CD1c-positive myeloid dendritic cell (primary cell): ENCODE results near the gene HNRNPLL.
A peak's percentile ranks its signal among the peaks of the same experiment; 100 is the strongest.
"Not testable (repeated sequence)": the region's sequence is repeated elsewhere in the genome, so short reads cannot be mapped to it uniquely, and the experiment has no call there.

Source experiments
- DNase-seq: peaks from one replicate; pipeline ENCODE4 v3.0.0-alpha.2; 2016; ENCODE audit errors: extremely low spot score

HNRNPLL gene

DNA sequence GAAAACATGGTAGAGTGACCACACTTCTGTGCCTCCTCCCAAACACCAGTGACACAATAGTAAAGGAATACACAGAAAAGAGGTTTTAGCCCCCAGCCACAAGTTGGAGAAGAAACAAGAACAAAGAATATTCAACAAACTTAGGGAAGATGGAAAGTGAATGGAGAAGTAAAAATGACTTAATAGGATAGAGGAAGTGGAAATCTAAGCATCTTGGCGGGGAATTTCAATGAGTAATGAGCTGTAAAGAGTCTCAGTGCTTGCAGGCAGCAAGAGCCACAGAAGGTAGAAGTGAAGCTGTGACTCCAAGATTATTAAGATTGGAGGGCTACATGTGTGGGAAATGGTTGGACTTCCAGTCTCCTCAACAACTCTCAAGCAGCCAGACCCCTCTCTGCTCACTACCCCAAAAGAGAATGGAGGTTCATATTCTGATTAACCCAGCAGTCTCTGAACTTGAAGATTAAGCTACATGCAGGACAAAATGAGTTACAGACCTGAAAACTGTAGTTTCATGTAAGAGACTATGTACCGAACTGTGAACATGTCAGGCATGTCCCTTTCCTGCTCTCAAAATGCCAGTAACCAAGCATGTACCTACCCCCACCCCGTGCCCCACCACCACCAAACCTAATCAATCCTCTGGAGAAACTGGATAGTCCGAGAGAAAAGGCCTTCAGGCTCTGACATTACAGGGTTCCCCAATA lies 16.9 kb upstream of the HNRNPLL start:
- DNase-seq, result peak; percentile 92

DNA sequence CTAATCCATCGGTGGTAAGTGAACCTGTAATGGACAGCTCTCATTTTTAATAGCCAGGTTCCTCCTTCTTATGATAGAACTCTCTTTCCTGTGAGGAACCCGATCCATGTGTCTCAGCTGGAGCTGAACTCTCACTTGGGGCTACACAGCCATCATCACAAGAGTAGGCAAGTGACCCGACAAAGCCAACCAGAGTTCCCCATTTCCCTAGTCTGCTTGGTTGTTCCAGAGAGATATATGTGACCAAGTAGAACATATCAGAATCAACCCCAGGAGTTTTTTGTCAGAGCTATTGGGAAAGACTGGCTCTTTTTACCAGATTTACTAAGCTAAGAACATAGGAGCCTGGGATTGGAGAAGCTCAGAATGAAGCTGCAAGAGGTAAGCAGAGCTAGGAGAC lies 14.6 kb upstream of the HNRNPLL start:
- DNase-seq, result peak; percentile 54

DNA sequence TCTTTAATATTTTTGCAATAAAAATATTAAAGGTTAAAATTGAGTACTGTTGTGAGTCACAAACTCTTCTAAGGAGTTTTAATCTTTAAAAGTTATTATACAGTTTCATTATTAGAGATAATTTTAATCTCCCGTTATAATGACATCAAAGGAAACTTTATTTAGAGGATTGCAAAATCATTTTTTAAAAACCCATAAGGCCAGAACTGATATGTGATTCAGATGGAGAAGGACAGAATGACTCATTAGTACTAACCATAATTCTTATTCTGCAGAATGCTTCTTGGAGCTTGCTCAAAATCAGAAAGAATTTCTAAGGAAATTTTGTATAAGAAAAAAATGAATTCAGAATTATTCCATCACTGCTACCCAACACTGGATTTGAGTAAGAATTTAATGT lies 12.5 kb upstream of the HNRNPLL start:
- peak; percentile 71 for DNase-seq

DNA sequence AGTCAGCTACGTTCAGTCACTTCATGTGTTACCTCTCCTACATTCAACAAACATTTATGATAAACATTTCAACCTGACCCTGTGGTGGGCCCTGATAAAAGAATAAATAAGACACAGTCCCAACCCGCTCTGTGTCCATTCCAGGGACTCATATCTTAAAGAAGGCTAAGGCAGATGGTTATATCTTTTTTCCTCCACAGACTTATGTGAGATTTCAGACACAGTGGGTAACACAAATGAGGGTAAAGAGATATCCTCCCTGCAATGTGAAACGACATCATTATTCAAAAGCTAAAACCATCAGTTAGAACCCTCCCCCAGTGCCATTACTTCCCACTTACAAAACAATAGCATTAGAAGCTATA lies 11.1 kb upstream of the HNRNPLL start:
- DNase-seq, result no peak

DNA sequence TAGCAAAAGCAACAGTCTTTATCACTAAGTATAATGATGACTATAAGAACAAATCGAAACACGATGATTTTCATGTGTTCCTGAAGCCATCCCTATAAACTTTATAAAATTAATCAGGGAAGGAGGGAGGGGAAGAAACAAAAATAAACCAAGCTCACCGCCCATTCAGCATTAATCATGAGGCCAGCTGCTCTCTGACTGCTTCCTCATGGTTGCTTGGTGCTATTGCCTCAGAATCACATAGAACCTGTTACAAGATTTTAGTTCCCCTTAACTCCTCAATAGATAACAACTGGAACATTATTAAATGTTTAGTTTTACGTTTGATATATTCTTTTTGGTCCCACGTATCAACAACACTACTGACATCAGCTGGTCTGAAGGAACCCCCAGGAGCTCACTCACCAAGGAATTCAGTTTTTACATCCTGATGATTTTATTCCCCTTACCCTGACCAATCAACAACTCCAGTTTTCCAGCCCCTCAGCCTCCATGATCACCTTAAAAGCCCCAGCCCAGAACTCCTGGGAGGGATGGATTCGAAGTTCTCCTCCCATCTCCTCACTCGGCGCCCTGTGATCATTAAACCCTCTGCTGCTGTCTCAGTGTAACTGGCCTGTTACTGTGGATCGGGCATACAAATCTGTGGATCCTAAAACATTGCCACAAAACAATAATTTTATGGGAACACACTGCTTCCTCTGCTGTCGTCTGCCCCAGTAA lies 10.6 kb upstream of the HNRNPLL start:
- peak; percentile 82 for DNase-seq

DNA sequence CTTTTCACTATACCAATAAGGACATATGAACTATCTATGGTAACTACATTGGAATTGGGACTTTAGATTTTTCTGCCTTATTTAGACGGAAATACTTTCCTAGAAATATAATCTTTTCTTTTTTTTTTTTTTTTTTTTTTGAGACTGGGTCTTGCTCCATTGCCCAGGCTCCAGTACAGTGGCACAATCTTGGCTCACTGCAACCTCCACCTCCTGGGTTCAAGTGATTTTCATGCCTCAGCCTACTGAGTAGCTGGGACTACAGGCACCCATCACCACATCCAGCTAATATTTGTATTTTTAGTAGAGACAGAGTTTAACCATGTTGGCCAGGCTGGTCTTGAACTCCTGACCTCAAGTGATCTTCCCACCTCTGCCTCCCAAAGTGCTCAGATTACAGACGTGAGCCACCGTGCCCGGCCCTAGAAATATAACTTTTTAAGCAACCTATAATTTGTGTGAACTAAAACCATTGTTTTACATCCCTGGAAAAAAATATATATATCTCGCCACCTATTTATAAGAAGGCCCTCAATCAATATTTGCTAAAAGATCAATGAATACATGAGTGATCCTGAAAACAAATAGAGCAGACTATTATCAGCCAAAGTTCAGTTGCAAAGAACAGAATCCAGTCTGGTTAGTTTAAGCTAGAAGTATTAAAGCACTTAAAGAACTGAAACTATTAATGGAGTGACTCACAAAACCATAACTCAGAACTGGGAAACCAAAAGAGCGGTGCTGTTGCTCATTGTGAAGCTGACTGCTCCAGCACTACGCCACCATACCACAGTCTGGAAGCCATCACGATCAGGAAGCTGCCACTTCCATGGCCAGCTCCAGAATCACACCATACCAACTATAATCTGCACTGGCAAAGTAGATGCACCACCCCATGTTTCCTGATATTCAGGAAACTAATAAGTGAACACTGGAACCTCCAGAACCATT lies 8.4 kb upstream of the HNRNPLL start:
- DNase-seq, result peak; percentile 90

DNA sequence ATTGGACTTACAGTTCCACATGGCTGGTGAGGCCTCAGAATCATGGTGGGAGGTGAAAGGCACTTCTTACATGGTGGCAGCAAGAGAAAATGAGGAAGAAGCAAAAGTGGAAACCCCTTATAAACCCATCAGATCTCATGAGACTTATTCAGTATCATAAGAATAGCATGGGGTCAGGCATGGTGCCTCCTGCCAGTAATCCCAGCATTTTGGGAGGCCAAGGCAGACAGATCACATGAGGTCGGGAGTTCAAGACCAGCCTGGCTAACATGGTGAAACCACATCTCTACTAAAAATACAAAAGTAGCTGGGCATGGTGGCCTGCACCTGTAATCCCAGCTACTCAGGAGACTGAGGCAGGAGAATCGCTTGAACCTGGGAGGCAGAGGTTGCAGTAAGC lies 6.5 kb upstream of the HNRNPLL start:
- not testable (repeated sequence) for DNase-seq

DNA sequence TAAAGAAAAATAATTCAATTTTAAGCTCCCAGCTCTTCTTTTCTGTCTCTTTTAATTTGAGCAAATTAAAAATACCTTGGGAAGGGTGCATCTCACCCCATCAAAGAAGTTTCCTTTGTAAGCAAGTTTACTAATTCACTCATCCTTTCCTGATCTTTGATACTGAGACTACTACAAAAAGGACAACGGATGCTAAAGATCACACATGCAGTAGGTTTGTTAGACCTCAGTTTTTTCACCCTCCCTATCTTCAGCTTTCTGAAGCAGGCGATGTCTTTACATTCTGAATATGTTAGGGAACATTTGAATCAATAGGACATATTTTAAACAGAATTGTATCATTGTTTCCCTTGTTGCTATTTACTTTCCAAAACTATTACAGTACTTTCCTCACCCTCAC lies 6.0 kb upstream of the HNRNPLL start:
- no peak for DNase-seq

DNA sequence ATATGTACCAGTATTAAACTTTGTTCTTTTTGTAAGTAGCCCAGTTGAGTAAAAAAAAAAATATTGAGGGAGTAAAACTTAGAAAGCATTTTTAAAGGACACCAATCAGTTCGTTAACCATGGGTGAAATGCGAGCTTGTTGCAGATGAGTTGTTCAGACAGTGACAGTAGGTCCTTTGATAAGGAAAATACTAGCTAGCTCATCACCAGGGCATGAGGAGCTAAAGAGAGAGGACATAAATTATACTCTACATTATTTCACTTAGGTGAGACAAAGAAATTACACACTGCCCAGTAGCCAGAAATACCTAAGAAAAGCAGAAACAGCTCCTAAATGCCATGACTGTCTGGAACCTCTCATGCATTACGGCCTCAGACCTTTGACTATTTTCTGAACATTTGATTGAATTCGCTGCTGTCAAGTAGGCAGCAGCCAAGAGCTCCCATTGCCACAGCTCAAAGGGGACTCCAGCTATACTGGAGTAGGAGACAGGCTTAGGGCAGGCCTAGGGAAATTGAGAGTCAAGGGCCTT lies 2.6 kb upstream of the HNRNPLL start:
- DNase-seq, result no peak

DNA sequence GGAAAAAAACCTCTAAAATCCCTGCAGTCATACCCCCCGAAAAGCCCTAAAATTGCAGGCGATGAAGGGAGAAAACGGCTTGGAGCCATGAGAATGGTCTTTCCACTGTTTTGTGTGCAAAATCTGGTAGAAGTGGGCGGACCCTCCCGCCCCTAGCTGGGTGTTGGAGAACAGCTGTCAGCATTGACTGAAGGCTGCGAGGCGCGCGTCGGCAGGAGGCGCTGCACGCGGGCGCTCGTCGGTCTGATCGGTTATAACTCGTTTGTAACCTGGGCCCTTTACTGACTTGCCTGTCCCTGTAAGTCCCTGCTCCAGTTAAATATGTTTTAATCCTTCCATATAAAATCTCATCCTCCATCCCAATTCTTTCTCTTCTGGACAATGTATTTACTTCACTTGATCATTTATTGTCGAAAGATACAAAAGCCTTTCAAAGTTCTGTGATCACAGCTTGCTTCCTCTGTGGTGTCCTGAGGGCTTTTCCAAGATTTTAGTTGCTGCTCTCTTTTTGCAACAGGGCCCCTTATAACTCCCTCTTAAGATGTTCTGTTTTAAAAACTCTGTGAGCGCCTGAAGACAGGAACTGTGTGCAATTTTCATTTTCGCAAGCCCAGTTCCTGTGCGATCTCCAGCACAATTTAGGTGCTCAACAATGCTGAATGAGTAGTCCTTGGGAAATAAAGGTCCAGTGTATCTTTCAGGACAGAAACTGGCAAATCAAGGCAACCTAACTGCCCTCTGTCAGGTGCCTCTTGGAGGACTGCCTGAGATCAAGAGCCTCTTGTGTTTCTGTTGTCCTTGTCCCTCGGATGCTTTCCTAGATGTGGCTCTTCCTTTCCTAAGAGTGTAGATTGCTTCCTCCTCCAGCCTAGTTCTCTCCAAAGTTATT lies 918 bp upstream of the HNRNPLL start:
- DNase-seq, result peak; percentile 88

DNA sequence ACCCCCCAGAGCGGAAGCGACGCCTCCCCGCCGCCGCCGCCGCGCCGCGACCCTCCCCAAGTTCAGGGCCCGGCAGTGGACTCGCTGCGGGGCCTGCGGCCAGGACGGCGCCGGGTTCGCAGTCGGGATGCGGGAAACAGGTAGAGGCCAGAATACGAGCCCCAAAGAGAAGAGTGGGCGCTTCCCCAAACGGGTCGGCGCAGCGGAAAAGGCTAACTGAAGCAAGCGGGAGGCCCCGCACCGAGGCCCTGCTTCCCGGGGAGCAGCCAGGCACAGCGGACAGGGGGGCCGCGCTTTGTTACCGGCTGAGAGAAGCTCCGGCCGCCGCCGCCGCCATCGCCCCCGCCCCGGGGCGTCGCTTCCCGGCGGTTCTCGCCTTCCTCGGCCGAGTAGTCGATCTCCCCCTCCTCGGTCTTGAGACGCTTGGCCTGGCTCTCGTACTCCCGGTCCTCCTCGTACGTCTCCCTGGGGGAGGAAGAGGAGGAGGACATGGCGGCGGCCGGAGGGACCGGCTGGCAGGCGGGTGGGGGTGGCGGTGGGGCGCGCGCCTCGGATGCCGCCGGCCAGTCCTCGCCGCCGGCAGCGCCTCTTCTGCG lies 494 bp downstream of the HNRNPLL start:
- DNase-seq, result peak; percentile 52

DNA sequence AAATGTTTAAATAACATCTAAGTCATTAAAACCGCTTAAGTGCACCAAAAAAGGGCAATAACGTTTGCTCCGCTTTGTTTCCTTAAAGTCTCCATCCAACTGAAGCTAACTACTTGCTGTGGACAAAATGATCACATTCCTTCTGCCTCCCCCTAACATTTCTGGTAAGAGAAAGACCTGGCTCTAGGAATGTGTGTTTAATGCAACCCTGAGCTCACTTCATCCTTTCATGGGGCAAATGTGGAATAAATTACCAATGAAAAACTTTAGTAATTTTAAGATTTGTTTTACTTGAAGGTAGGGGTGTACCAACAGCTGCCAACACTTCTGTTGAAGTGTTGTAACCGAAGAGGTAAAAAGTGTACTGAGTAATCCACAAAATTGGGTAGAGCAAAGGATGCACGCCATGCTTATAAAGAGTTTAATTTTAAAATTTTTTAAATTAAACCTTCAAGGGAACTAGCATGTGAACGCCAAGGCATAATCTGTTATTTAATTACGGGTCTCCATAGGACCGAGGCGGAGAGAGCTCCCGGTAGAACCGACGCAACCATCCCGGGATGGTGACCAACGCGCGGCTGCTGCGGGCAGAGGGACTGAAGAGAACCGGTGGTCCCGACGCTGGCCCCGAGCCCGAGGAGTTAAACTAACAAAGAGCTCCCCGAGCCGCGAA lies 1.1 kb downstream of the HNRNPLL start:
- DNase-seq, result no peak

DNA sequence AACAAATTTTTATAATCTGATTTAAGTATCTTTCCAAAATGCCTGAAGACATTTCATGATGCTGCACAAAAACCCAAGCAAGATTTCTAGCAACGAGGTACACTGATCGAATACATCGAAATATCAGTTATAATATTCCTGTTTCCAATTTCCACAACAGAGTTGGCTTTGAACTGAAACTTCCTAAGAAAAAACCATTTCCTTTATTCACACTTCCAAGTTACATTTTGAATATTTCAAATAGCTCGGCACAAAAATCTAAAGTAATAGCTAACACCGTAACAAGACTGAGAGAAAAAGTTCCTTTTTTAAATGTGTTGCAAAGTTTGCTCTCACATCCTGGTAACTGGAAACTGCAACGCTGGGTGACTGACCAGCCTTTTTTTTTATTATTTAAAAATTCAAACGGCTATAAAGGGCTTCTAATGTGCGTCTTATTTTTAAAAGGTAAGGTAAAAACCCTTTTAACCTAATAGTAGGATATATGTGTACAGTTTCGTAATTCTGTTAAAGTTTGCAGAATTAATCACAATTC lies 1.7 kb downstream of the HNRNPLL start:
- peak; percentile 41 for DNase-seq

DNA sequence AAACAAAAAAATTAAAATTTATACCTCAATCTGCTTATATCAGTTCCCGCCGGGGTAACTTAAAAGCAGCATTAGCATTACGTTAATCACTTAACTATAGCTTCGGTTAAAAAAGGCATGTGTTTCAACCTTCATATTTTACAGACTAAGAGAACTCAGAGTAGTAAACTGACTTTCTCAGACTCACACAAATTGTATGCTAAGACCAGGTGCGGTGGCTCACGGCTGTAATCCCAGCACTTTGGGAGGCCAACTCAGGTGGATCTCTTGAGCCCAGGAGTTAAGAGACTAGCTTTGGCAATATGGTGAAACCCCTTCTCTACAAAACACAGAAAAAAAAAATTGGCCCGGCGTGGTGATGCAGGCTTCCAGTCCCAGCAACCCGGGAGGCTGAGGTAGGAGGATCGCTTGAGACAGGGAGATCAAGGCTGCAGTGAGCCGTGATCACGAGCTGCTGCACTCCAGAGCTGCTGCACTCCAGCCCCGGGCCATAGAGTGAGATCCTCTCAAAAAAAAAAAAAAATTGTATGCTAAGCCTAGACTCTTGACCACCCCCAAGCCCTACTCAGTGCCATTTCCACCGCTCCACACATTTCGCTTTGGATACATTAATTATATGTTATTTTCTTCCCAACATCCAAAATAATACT lies 2.4 kb downstream of the HNRNPLL start:
- DNase-seq, result no peak

DNA sequence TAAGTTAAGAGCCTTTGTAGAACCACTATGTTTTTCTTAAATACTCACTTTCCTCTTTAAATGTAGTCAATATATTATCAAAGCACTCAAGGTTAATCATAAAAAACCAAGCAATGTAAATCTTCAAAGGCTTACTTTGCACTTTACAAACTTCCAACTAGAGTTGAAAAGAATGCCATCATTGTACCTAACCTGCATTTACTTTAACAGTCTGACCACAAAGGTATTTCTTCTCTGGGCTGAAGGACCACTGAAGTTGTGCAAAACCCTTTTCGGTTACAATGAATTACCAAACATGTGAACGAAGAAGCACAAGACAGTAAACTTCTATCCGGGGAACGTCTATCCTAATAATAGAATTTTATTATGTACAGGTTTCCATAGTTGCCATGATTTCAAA lies 3.0 kb downstream of the HNRNPLL start:
- no peak for DNase-seq

DNA sequence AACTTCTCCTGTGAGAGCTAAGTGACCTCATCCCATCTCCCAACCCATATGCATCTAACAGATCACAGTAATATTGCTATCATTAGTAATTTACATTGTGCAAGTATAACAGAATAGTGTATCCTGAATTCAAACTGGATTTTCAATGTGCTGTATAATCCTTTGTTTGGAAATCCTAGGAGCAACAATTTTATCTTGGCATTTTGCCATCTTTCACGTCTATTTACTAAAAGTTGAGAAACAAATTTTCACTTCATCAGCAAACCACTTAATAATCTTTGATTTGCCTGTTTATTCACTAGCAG lies 3.8 kb downstream of the HNRNPLL start:
- DNase-seq, result peak; percentile 15

DNA sequence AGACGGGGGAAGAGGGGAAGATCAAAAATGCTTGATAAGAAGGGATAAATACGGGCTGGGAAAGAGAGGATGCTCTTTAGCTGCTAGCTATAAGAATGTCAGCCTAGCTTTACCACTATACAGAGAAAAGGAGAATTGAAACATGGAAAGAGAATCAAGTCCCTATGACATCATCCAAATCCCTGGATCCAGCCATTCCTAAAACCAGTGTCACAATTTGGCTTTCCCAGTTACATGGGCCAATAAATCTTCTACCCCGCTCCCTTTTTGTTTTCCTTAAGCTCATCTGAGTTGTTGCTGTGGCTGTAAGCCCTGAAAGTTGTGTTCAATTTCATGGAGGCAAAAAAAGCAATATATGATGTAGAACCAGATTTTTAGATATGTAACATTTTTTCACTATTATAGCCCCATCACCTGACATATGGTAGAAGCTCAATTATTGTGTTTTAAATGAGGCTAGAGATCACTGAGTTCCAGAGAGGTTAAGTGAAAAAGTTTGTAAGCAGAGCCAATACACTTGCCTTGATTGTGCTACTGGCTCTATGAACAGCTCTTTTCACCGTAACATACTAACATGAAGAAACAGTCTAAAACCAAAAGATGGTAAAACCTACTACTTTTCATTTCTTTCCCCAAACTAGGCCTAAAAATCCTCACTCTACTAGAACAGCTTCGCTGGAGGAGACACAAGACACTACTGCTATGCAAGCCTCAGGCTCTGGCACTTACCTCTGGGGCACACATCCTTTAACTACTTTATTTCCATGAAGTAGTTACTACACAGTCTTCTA lies 4.3 kb downstream of the HNRNPLL start:
- DNase-seq, result no peak

DNA sequence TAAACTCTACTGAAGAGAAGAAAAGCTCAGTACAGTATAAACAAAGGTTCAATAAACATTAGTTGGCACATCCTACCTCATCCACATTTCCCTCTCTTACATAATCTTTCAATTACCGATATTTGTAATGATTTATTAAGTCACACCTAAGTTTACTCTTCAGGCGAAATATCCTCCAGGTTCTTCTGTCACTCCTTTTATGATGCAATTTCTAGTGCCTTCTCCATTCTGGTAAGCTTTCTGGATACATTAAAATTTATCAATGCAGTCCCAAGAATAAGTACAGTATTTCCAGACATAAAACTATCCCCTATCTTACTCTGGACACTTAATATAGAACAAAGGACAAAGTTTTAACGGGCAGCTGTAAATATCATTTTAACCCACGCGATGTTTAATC lies 5.6 kb downstream of the HNRNPLL start:
- DNase-seq, result no peak

DNA sequence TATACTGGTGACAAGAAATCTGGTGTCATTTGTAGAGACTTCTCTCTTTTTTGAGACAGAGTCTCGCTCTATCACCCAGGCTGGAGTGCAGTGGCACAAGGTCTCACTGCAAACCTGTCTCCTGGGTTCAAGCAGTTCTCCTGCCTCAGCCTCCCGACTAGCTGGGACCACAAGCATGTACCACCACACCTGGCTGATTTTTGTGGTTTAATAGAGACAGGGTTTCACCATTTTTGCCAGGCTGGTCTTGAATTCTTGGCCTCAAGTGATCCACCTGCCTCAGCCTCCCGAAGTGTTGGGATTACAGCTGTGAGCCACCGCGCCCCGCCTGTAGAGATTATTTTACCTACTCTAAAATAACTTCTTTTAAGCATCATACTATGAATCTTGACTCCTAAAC lies 6.5 kb downstream of the HNRNPLL start:
- no peak for DNase-seq
